HG02943 (cell line): Measurements from ENCODE around the gene CFDP1.
A peak's percentile ranks its signal among the peaks of the same experiment; 100 is the strongest.

Experiments used
- ATAC-seq: cut with Tn5 transposase; IDR thresholded peaks from one replicate; pipeline ENCODE4 v1.9.1; 2021; ENCODE audit warnings: mild to moderate bottlenecking, low read depth, moderate library complexity; ENCODE audit not compliant: unreplicated experiment

The CFDP1 gene

DNA sequence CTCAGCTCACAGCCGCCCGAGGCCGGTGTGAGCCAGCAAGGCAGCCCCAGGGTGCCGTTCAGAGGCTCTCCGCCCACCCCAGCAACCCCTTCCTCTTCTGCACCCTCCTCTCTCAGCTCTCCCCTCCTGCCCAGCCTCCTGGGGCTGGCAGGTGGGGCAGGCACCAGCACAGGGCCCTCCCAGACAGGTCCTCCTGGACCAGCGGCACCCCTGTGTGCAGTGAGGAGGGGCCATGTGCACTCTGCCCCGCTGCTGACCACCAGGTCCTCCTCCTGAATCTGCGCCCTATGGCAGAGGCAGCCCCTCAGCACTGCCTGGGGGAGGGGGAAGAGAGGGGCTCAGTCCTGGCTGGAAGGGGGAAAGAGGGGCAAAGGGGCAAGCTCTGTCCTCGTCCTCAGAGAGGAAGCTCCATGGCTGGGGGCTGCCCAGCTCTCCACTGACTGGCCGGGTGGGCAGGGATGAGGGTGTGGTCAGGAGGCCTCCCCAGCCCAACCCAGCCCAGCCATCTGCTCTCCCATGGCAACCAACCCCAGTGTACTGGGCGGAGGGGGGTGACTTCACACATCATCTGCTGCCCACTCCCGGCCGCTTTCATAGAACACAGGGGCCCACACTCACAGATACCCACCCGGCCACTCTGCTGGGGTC lies 176.5 kb downstream of the CFDP1 start:
- ATAC-seq = no peak

DNA sequence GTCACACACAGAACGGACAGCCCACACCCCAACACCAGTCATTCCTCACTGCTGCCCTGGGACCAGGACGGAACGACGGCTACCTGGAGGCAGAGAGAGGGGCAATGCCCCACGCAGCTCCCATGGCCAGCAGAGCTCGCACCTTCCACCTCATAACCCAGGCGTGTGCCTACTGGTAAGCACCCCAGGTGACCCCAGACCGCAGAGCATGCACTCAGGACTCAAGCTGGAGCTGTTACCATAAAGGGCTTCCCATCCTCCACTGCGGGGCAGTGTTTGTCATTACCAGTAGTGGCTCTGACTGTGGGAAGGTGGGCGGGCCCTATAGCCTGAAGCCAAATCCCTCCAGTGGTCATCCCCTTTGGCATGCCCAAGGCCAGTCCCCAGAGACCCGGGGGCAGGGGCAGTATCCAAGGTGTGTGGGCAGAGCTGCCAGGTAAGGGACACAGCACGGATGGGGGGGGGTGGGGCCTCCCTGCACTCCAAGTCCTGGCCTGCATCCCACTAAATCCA lies 177.2 kb downstream of the CFDP1 start:
- no peak for ATAC-seq

DNA sequence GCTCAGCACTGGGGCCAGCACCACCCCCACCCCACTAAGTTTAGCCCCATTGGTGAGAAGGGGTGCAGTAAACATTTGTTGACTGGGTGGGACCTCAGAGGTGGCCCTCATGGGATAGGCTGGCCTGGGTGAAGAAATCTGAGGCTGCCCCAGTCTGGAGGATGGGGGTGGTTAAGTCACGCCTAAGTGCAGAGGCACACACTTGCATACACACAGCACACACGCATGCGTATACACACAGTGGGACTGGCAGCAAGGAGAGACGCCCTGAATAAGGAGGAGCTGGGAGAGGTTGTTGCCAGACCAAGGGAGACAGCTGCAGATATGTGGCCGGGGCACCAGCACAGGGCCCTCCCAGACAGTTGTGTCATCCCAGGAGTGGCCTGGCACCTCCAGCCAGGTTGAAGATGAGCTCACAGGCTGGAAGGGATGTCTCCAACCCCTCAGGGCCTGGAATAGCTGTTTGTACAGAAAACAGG lies 178.9 kb downstream of the CFDP1 start:
- no peak for ATAC-seq

GRCh38 chr16:75252946-75253911 lies 180.1 kb downstream of the CFDP1 start:
- ATAC-seq = no peak

DNA sequence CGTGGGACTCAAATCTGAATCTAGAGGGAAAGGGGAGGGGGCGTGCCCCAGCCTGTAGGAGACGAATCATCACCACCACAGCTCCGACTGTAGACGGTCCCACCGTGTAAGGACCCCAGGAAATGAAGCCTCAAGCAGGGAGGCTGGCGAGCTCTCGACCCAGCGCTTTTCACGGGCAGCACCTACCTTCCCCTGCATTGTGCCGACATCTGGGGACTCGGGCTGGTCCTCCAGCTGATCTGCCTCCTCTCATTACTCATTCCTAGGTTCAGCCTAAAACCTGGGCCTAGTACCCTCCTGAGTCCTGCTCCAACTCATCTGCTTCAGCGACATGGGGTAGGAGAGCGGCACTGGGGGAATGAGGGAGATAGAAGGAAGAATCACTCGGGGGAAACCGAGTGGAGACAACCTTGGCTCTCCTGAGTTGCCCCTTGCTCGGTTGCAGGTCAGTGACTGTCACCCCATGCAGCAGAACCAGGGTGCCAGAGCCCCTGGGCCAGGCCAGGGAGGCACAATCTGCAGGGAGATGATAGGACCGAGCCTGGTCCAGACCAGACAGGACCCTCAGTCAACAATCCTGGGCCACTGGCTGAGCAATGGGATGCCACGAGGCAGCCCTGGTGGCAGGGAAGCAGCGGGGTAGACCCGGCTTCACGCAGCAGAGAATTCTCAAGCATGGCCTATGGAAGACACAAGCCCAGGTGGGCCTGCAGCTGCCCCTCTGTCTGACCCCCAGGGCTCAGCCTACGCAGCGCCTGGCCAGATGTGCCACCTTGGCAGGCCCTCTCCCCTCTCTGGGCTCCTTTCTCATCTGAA lies 181.0 kb downstream of the CFDP1 start:
- ATAC-seq = no peak

GRCh38 chr16:75251280-75252048 lies 181.8 kb downstream of the CFDP1 start, which contains the start of gene BCAR1:
Gene BCAR1, minus strand, starts transcription at chr16:75251624. Its CDS starts 142 bp downstream, at chr16:75251482.
- ATAC-seq = peak; percentile 68

- peak; percentile 49 for ATAC-seq
Observed at GRCh38 chr16:75250809-75251279, 182.5 kb downstream of the CFDP1 start.

DNA sequence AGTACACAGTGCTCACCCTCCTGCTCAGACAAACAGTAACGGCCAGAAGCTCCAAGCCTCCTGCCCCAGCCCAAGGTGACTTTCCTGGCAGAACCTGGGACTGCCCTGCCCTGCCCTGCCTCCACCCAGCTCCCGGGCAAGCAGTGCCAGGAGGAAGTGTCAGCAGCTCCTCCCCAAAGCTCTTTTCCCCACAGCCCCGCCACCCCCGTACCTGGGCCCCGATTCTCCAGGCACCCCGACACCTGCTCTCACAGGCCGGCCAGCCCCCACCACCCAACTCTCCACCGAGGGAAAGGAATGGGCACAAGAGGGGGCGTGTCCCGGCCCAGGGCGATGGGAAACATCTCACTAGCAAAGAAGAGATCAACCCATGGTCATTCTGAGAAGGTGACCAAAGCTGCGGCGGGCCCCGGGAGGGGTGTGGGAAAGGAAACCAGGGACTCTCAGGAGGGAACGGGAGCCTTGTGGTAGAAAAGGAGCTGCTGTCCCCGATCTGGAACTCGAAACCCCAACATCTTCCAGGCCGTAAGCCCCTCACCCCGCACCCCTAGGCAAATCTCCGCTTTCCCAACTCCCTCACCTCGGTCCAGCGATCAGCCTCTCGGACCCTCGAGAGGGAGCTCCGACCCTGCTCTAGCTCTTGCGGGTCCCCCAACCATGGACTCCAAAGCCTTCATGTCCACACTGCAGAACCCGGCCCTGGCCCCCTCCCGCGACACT lies 183.1 kb downstream of the CFDP1 start:
- ATAC-seq = peak; percentile 3

DNA sequence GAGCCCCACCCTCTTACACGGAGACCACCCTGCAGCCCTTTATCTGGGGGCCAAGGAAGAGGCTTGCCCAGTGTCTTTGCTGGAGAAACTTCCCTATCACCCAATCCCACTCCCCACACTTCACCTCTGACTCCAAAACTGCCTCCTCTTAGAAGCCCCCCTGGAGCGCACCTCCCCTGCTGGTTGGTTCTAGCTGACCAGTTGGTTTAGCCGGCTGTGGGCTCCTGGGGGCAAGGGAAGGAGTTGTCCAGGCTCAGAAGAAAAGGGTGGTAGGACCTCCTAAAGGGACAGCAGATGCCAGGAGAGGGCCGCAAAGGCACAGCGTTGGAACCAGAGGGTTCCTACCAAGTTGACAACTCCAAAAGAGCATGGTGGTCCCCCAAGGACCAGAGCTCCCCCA lies 183.9 kb downstream of the CFDP1 start:
- no peak for ATAC-seq

DNA sequence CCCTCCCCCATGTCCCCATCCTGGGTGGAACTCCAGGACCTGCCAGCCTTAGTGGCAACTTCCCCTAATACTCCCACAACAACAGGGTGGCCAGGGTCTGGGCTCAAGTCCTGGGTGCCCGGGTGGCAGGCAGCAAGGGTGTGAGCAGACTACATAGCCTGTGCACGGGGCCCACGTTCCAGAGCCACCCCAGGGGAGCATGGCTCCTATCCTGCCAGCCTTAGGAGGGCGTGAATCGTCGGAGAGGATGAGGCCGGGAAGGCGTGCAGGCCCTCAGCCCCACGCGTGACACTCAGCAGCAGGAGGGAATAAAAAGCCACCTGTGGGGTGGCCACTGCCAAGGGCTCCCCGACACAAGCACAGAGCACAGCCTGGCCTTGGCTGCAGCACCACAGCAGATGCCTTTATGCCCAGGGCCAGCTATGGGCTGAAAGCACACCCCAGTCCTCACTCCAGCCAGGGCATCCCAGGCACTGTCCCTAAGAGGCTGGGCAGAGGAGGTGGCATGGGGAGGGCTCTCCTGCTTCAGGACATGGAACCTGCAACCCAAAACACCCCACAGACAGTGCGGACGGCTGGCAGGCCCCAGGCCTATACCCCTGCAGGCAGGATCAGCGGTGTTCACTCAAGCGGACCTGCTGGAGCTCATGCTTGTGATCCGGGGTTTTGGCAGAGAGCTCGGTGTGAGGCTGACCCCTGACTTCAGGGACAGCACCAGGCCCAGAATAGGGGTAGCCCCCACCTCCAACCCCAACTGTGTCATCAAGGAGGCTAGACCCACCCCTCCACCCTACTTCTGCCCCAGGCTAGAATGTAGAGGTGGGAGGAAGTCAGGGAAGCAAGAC lies 184.5 kb downstream of the CFDP1 start:
- ATAC-seq = no peak

DNA sequence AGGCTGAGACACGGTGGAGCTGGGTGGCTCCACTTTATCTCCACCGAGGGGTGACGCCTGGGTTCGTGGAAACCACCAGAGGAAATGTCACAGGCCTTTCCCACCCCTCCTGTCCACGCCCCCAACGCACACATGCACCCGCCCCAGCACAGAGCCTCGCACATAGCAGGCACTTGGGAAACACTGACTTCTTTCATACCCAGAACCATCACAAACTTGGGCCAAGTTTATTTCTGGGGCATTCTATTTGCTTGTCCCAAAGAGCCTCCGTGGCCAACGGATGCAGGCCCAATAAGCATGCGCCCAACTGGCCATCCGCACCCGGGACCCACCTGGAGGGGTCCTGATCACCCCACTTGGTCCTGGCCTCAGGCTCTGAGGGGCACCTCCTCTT lies 185.2 kb downstream of the CFDP1 start:
- ATAC-seq = no peak

DNA sequence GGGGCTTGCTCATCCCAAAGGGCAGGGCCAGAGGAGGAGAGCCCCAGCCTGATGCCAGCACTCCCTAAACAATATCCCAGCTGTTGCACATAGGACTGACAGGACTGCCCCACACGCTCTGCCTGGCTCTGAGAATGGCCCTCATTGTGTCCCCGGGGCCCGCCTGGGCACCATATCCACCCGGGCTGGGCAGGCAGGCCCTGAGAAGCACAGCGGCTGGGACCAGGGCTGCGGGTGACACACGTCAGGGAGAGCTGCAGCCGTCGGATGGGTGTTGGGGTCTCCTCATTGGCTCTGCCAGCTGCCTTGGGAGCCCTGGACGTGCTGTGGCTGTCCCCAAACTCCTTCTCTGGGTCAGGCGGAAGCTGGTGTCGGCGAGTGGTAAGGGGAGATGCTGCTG lies 186.1 kb downstream of the CFDP1 start:
- ATAC-seq = no peak

GRCh38 chr16:75246504-75247205 lies 186.6 kb downstream of the CFDP1 start:
- ATAC-seq = no peak

- ATAC-seq = no peak
Observed at GRCh38 chr16:75244844-75245758, 188.2 kb downstream of the CFDP1 start.

GRCh38 chr16:75244225-75244809 lies 189.0 kb downstream of the CFDP1 start:
- ATAC-seq = no peak
